GM21528 (cell line): Measurements from ENCODE around the gene CCDC13.

Experiments
- ATAC-seq: cut with Tn5 transposase; IDR thresholded peaks from one replicate; pipeline ENCODE4 v1.9.1; 2021; ENCODE audit warnings: mild to moderate bottlenecking, moderate library complexity; ENCODE audit not compliant: unreplicated experiment, low FRiP score

The CCDC13 gene

GRCh38 chr3:42753757-42754156, 19.3 kb downstream of the CCDC13 start:
- ATAC-seq: no peak

GRCh38 chr3:42752961-42753360, 20.1 kb downstream of the CCDC13 start:
- no peak for ATAC-seq

GRCh38 chr3:42752441-42752840, 20.6 kb downstream of the CCDC13 start:
- ATAC-seq: no peak

GRCh38 chr3:42751609-42752008, 21.4 kb downstream of the CCDC13 start:
- no peak for ATAC-seq

DNA sequence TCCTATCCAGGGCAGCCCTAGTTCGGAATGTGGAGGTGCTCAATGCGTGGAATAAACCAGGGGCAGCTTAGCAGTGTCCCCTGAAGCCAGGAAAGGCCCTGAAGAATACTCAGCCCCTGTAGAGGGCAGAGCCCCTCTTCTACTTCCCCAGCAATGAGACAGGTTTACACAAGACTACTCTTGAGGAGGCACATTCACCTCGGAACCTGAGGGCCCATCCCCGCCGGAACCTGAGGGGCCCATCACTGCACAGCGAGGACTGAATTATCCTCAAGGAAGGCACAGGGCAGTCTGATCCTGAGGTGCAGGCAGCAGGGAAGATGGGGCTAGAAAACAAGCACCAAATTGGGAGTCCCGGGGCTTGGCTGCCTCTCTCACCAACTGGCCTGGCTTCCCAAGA, 22.2 kb downstream of the CCDC13 start:
- no peak for ATAC-seq

GRCh38 chr3:42749753-42750231, 23.3 kb downstream of the CCDC13 start:
- ATAC-seq: no peak

DNA sequence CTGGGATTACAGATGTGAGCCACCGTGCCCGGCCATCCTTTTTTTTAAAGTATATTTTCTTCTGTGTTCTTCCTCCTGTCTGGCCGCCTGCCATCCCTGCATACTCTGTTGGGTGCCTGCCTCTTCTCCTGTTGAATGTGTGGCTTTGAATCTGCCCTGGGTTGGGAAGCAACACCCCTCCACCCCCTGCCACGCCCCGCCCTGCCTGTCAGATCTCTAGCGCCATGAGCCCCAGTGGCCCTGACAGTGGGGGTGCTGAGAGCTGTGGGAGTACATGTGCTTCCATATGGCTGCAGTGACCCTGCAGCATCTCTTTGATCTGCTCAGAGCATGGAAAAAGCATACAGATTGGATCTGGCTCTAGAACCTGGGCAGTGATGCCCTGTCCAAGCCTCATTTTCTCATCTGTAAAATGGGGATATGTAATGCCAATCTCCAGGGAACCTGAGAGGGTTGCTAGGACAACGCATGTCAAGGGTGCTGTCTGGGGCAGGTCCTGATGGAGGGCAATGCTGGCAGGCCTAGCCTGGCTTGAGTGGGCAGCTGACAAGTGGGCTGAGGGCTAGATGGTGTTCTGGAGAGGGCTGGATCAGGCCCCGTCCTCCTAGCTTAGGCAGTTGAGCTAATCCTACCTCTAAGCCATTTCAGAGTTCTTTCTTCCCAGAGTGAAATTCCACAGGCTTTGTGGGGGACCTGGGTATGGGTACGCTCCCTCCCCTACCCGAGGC, 23.9 kb downstream of the CCDC13 start:
- ATAC-seq: no peak

- ATAC-seq: no peak
Measured at GRCh38 chr3:42747581-42747980, 25.5 kb downstream of the CCDC13 start.

DNA sequence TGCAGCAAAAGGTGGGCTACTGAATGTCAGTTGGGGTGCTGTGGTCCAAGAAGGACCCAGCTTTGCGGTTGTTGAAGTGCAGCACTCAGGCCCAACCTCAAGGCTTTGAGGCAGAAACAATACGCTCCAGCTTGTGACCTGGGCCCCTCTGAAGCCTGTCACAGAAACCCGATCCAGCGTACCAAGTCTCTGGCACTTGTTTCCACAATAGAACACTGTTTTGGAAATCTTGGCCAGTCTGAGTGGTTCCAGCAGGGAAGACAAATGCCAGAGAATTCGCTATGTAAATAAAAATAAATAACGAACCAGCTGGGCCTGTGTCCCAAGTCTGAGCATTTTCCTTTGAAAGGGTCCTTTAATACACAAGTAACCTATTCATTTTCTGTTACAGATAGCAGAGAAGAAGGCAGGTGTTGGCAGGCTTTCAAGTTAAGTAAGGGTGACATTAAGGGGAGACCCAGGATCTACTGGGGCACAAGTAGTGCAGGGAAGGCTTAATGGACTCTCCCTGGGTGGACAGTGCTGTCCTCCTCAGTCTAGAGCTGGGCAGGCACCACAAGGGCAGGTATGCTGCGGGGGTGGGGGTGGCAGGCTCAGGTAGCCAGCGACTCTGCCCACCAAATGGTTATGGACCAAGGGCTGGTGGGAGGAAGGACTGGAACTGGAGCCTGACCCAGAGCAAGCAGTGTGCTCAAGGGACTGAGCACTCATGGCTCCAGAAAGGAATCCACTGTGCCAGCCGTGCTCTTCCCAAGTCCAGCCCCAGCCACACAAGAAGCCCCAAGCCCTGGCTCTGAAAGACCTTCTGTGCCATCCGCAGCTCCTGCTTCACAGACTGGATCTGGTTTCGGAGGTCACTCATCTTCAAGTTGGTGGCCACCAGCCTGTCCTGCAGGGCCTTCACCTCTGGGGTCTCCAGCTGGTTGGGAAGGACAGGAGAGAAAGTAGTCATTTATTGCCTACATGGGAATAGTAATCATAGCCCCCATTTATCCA, 26.3 kb downstream of the CCDC13 start:
- no peak for ATAC-seq

DNA sequence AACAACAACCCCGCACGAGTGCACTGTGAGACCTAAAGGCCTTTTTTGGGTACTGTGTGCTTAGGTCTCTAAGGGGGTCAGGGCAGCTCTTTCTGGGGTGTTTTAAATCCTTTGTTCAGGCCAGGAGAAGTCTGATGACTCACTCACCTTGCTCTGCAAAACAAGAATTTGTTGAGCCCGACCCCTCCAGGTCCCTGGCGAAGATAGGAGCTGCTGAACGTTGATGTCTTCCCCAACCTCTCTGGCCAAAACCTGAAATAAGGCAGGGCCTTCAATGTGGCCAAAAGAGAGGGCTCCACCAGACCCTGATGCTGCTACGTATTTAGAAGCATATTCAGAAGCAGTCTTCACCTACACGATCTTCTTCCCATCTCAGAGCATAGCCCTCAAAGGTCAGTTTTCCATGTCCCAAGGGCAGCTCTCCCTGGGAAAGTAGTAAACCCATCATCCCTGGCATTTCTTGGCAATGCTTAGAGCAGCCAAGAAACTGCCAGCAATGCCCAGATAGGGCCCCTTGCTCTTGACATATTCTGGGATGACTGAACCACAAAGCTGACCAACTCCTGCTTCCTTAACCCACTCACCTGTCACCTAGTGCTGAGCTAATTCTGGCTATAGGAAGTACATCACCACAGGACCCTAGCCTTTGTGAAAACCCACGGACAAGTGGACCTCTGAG, 27.1 kb downstream of the CCDC13 start:
- ATAC-seq: no peak

- ATAC-seq: no peak
Measured at GRCh38 chr3:42745291-42745745, 27.7 kb downstream of the CCDC13 start.

GRCh38 chr3:42743204-42743995, 29.7 kb downstream of the CCDC13 start:
- ATAC-seq: no peak

- ATAC-seq: no peak
Measured at GRCh38 chr3:42742688-42743087, 30.4 kb downstream of the CCDC13 start.

DNA sequence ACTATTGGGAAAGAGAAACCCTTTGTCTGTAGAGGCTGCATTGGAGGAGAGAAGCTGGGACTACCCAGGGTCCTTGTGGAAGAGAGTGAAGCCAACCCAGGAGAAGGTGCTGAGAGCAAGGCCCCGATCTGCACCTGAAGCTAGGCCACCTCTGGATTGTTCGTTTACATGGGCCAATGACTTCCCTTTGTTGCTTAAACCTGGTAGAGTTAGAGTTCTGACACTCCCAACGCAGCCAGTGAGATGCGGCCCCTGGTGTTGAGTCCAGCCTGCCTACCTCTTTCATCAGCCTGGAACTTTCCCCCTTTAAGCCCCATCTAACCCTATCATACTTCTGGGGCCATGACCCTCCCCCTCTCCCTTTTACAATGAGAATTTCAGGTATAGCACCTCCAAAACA, 30.8 kb downstream of the CCDC13 start:
- ATAC-seq: no peak

DNA sequence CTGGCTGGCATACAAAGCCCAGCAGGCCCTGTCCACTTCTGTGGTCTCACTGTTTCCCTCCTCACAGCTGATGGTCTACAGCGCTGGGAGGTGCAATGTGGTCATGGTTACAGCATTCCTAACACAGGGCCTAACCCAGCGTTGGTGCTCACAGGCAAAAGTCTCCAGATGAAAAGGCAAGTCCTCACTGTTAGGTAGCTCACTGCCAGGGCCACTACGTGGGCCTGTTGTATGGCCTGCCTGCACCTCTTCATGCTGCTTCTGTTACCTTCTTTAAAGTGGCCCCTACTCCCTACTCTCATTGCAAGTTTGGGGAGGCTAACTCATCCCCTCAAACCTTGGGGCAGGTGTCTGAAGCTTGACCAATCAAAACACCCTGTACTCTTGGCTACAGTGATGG, 31.3 kb downstream of the CCDC13 start:
- no peak for ATAC-seq

GRCh38 chr3:42739401-42740158, 33.5 kb downstream of the CCDC13 start:
- no peak for ATAC-seq

- no peak for ATAC-seq
Measured at GRCh38 chr3:42736531-42736930, 36.5 kb downstream of the CCDC13 start.

GRCh38 chr3:42736081-42736480, 37.0 kb downstream of the CCDC13 start:
- ATAC-seq: no peak

- ATAC-seq: no peak
Measured at GRCh38 chr3:42735615-42736014, 37.4 kb downstream of the CCDC13 start.
